Epidermal melanocyte (primary cell): ENCODE data around the gene GGA1.
"Not testable (repeated sequence)": the region's sequence is repeated elsewhere in the genome, so short reads cannot be mapped to it uniquely, and the experiment has no call there.

ENCODE experiments used
- DNase-seq: peaks from one replicate; pipeline ENCODE4 v3.0.0; 2011; ENCODE audit warnings: low spot score; ENCODE audit not compliant: insufficient read length

Gene GGA1

DNA sequence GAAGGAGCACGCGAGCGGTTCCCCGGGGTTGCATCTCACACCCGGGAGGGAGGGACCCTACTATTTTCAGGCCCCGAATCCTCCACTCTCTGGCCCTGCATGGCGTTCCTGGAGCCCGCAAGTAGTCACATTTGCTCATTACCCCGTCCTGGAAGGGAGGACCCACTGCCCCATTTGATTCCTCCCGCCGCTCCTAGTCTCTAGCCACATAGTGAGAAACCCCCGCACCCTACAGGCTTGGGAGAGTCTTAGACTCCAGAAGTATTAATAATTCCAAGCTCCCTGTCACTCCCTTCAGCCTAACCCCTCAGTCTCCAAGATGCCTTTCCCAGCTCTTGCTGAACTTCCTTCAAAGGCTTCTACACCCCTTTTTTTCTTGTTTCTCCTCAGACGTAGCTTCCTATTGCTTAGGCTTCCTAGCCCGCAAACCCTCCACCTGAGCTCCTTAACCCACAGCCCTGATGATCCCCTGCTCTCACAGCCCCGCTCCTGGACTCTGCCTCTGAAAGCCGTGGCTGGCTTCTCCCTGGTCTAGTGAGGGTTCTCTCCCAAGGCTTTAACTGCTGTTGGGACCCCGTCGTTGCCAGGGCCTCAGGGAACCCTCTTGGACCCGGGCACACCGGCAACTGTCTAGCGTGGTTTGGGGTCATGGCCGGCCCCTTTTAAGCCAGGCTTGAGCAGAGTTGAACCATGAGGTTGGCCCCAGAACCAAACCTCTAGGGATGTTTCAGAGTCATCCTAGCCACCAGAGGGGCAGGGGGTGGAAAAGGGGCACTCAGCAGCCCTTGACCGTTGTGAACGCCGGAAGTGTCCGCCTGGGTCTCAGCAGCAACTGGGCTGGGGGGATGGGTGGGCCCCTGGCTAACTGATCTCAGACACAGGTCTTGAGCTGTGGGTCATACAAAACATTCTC is 862 bp downstream of the GGA1 start:
- no peak for DNase-seq

DNA sequence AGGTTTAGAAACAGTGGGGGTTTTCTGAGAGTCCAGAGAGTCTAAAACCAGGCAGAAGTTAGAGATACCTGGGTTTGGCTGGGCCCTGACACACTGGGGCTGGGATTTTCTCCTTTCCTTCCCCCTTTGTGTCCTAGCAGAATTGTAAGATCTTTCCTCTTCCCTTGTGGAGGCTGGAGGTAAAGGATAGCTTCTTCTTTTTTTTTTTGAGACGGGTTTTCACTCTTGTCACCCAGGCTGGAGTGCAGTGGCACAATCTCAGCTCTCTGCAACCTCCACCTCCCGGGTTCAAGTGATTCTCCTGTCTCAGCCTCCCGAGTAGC is 1.5 kb downstream of the GGA1 start:
- not testable (repeated sequence) for DNase-seq

DNA sequence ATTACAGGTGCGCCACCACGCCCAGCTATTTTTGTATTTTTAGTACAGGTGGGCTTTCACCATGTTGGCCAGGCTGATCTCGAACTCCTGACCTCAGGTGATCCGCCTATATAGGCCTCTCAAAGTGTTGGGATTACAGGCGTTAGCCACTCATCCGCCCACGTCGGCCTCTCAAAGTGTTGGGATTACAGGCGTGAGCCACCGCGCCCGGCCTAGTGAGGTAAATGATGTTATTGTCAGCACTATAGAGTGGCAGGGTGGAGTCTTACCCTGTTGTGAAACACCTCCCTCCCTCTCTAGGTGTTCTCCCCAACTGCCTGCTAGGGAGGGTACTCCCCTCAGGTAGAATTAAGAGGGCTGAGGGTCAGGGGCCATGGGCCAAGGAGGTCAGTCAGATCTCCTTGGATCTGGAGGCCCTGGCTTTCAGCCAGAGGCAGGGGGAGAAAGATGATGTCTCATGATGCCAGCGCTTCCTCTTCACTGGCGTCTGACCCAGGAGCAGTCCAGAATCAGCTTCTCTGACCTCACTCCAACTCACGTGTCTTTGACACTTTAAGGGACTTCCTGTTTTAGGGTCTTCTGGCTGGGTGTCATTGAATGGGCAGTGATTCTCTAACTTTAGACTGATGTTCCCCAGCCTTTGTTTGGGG is 2.0 kb downstream of the GGA1 start:
- DNase-seq = no peak

DNA sequence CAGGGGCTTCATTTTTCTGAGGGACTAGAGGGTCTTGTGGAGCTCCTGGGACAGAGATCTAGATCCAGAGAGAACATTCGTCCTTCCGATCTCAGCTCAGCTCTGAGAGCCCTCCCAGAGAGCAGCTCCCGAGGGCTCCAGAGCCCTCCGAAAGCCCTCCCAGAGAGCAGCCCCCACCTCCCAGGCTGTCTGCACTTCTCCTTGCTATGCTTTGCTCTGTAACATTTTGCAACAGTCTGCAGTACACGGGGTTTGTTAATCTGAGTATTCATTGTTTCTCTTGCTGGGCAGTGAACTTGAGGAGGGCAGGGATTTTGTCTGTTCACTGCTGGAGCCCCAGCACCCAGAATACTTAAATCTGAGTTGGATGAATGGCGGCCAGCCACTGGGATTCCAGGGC is 2.6 kb downstream of the GGA1 start:
- no peak for DNase-seq

DNA sequence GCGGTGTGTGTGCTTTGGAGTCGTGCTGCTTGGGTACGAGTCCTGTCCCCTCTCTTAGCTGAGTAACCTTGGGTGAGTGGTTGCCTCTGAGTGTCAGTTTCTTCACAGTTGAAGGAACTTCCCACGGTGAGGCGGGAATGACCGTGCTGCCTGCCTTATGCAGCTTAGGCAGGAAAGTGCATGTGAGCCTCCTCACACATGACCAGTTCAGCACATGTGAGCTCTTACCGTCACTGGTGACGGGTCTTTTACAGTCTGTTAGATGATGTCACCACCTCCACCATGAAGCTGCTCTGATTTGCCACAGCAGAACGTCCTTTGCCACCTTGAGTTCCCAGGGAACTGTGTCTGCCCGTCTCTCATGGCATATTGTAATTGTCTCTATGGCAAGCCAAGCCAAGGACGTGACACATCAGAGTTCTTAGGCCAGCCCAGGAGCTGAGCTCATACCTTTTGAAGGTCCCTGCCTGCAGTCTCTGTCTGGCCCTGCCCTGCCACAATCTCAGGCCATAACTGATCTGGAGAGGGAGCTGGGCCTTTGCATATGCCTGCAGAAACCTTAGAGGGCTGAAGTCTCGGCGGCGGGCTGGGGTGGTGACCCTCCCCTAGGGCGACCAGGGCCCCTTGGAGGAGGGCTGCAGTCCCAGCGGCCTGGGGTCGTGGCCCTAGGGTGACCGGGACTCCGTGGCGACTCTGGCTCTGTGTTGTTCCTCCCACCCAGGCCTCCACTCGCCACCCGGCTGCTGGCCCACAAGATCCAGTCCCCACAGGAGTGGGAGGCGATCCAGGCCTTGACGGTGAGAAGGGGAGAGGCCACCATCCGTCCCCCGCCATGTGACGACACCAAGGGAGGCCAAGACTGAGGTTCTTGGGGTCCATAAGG is 7.8 kb downstream of the GGA1 start:
- DNase-seq = no peak

DNA sequence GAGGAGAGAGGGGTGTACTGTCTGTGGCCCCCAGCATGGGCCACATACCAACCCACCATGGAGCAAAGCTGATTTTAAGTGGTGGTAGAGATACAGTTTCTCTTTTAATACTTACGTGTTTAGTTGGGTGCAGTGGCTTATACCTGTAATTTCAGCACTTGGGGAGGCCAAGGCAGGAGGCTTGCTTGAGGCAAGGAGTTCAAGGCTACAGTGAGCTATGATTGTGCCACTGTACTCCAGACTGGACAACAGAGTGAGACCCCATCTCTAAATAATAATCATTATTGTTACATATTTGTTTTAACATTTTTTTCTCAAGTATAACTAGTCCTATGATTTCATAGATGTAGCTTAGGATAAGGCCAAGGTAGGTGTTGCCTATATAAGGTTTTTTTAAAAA is 8.8 kb downstream of the GGA1 start:
- no peak for DNase-seq

DNA sequence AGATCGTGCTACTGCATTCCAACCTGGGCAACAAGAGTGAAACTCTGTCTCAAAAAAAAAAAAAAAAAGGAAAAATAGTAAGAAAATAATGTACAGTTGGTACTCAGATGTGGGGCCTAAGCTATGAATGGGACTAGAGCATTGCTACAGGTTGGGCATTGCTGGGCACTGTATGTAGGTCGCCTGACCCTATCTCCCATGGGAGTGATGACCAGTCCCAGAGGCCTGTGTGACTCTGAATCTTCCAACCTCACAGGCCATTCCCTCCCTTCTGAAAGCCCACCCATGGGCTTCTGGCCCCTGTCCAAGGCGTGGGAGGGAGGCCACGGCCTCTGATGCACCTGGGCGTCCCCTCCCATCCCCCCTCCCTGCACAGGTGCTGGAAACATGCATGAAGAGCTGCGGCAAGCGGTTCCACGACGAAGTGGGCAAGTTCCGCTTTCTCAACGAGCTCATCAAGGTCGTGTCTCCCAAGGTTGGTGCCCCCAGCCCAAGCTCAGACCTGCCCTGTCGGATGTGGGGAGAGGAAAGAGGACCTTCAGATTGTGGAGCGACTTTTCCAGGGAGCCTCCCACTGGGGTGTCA is 9.5 kb downstream of the GGA1 start:
- no peak for DNase-seq

DNA sequence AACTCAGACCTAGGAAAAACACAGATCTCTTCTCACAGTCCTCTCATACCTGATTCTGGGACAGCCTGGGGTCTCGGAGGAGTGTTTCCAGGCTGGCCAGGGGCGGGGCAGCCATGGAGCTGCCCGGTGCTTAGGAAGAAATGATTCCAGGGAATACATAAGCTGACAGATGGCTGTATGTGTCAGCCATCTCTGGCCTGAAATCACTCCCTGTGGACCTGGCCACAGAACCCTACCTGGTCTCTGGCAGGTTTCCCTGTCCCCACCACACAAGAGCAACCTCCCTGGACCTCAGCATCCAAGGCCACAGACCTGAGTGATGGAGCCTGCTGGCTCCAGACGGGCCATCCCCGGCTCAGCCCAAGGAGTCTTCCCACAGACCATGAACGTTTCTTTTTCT is 10.0 kb downstream of the GGA1 start:
- no peak for DNase-seq

DNA sequence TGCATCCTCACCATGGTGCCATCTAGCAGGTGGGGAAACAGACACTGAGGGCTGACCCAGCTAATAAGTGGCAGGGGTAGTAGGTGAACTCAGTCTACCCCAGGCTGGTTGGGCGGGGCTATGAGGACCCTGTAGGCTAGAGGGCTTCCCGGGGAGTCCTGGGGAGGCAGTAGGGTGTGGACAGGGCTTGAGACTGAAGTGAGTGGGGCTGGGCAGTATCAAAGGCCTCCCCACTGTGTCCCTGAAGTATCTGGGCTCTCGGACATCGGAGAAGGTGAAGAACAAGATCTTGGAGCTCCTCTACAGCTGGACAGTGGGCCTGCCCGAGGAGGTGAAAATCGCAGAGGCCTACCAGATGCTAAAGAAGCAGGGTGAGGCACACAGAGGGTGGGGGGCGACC is 11.4 kb downstream of the GGA1 start:
- peak; percentile 2 for DNase-seq

DNA sequence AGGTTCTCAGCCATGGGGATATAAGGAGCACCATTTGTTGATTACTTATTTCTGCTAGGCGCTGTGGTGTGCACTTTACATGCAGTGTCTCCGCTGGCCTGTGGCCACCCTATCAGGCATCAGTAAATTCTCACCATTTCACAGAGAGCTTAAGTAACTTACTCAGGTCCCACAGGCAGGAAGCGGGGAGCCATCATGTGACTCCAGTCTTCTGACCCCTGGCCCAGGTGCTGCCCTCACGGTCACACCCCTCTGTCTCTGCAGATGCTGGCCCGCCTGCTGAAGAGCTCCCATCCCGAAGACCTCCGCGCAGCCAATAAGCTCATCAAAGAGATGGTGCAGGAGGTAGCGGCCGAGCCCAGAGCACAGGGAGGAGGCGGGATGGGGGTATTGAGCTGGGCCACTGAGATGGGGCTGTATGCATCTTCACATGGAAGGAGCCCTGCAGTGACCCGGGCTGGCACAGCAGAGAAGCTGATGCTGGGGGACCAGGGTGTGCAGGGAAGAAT is 12.8 kb downstream of the GGA1 start:
- DNase-seq = peak; percentile 3

DNA sequence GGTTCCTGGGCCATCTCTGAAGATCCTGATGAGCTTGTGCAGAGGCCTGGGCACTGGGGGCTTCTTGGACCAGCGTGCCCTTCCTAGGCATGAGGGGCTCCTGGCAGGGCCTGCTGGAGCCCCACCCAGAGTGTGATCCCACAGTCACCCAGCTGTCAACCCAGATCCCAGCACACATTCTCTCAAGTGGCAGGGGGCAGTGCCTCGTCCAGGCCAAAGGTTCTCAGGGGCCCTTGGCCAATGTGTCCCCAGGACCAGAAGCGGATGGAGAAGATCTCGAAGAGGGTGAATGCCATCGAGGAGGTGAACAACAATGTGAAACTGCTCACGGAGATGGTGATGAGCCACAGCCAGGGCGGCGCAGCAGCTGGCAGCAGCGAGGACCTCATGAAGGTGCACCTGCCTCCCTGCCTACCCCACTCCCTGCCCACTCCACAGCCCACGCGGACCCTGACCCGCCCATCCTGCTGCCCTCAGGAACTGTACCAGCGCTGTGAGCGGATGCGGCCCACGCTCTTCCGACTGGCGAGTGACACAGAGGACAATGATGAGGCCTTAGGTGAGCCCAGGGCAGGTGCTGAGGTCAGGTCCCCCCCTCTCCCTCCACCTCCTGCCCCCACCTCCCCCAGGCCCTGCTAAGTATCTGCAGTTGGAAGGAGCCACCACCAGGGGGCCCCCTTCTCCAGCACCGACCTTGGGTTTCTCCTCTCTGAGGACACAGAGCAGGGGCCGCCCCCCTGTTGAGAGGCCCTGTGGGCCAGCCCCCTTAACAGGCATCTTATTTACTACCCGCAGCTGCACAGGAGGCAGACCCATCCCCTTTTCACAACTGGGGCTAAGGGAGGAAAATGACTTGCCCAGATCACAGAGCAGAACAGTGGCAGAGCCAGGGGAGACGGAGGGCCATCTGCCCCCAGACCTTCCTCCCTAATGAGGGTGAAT is 14.7 kb downstream of the GGA1 start:
- peak; percentile 80 for DNase-seq

DNA sequence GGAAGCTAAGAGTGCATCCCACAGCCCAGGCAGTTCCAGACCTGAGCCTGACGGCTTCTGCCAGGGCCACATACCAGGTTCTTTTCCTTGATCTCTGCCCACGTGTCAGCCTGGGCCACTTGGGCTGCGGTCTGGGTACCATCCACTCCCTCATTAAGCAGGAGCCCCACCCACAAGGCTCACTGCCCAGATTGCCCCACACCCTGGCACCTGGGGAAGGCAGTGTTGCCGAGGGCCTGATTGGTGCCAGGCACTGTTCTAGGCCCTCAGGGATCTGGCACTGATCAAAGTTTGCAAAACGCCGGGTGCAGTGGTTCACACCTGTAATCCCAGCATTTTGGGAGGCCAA is 15.4 kb downstream of the GGA1 start:
- no peak for DNase-seq

DNA sequence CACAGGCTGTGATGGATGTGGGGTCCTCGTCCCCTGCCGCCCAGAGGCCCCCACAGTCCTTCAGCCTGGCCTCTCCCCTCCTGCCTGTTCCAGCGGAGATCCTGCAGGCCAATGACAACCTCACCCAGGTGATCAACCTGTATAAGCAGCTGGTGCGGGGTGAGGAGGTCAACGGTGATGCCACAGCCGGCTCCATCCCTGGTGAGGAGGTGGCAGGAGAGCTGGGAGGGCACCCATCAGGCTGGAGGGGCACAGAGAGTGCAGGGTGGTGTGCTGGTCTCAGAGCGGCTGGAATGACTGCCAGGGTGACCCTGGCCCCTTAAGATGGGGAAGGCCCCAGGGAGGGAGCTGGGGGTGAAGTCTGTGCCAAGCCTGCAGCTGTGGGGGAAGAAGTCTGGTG is 16.2 kb downstream of the GGA1 start:
- no peak for DNase-seq

DNA sequence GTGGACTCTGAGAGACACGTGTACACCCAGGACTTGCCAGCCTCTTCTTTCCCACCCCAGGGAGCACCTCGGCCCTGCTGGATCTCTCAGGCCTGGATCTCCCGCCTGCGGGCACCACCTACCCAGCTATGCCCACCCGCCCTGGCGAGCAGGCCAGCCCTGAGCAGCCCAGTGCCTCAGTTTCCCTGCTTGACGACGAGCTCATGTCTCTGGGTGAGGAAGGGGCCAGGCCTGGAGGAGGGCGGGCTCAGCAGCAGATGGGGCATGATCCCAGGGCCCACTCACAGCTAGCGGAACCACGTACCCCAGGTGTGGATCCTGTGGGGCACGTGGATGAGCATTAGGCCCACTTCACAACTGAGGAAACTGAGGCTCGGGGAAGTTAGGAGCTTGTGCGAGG is 17.1 kb downstream of the GGA1 start:
- DNase-seq = no peak

DNA sequence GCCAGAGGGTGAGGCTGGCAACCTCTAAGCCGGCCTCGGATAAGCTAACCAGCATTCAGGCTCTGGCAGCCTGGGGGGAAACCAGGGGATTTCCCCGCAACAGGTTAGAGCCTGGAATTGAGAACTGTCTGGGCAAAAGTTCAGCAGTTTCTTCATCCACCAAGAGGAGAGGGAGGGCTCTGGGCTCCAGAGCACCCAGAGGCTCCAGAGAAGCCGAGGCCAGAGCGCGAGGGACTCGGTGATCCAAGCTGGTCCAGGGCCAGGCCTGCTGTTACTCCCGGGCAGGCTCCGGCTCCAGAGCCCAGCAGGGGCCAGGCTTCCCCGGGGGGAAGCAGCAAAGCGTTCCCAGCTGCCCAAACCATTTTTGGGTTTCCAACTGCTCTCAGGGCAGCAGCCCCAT is 17.5 kb downstream of the GGA1 start:
- no peak for DNase-seq

DNA sequence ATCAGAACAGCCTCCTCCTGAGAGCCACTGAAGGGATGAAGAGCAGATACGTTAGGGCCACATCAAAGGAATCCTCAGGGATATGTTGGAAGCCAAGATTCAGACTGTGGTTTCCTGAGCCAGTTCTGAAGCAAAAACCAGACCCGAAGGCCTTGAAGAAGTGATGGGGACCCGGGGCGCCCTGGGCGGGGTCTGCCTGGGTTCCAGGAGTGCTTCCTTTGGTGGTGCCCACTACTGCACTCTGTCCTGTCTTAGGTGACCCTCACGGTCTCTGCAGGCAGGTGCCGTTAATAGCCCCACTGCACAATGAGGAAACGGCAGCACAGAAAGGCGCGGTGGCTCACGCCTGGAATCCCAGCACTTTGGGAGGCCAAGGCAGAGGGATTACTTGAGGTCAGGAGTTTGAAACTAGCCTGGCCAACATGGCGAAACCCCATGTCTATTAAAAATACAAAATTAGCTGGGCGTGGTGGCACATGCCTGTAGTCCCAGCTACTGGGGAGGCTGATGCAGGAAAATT is 18.0 kb downstream of the GGA1 start:
- no peak for DNase-seq

DNA sequence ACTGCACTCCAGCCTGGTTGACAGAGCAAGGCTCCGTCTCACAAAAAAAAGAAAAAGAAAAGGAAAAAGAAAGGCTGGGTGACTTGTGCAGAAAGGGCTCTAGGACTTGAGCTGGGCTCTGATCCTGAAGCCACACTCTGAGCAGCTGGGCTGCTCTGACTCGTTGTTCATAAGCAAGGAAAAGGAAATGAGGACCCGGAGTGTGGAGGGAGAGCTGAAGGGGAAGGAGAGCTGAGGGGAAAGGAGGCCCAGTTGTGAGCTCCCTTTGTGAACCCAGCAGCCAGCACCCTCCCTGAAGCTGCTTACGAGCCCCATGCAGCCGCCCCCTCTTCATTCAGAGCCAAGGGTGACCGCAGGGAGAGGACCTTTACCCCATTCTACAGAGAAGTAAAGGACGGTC is 18.5 kb downstream of the GGA1 start:
- no peak for DNase-seq

DNA sequence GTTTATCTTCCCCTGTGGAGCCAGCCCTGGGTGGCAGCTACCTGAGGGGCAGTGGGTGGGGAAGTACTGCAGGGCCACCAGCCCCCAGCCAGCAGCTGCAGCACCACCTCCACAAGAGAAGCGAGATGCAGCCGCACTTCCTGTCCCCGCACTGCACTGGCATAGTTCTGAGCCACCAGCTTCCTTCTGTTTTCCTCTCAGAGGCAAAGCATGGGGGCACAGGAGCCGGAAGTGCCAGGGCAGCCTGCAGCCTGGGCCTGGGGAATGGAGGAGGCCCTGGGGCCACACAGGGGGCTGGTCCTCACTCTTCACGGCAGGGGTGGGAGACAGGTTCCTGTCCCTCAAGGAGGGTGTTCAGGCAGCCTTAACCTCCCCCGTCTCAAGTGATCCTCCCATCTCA is 18.9 kb downstream of the GGA1 start:
- DNase-seq = no peak

DNA sequence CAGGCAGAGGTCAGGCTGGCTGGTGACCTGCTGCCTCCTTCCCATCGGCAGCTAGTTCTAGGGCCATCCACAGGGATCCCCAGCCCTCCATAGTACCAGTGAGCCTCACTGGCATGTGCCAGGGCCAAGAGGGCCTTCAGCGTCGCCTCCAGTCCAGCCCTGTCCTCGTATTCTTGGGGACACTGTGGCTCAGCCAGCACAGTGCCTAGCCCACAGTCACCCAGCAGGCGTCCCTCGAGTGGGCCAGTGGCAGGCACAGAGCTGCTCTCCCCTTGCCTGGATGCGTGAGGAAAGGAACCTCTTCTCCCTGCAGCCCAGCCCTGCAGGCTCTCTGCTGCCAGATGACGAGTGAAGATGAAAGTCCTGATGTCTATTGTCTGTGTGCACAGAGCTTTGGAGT is 20.2 kb downstream of the GGA1 start:
- no peak for DNase-seq

DNA sequence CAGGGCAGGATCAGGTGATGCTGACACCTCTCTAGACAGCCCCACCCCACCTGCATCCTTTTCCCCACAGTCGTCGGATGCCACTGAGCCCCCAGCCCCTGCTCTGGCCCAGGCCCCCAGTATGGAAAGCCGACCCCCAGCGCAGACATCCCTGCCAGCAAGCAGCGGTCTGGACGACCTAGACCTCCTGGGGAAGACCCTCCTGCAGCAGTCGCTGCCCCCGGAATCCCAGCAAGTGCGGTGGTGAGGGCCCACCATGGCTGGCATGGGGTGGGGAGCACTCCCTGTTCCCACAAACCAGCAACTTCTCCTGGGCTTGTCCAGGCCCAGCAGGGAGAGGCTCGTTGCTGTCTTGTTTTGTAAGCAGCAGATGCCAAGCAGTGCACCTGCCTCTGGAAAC is 21.3 kb downstream of the GGA1 start:
- no peak for DNase-seq
